Heart right ventricle (tissue), 16 donors: ENCODE results near the gene PARD6G. TPM values are rescaled to one million over a fixed set of nuclear protein-coding genes. Genes with fewer than 3 reads are reported as not detected.

Experiments used
- ATAC-seq, 8 donors: fragments of 200-7000 bp; cut with Tn5 transposase; one replicate each; pipeline ENCODE4 v1.9.1; 2020; ENCODE audit warnings: mild to moderate bottlenecking in 8 of 8, moderate library complexity in 8 of 8, moderate number of reproducible peaks in 1 of 8
- DNase-seq, 2 donors: peaks; one replicate each; pipeline ENCODE4 v3.0.0-alpha.2; 2020
- H3K27ac ChIP-seq, 10 donors: fragments of 200-600 bp; sonication (generic) in 2 of 10; one replicate each; pipeline versions ENCODE4 v1.5.0 to v1.8.0; 2020 to 2022; ENCODE audit warnings: mild to moderate bottlenecking in 3 of 10
- H3K27me3 ChIP-seq, 7 donors: fragments of 200-600 bp; one replicate each; pipeline ENCODE4 v1.8.0; 2021 to 2022; ENCODE audit warnings: mild to moderate bottlenecking in 2 of 7
- H3K36me3 ChIP-seq, 9 donors: fragments of 200-600 bp; sonication (generic) in 1 of 9; one replicate each; pipeline versions ENCODE4 v1.5.0 to v1.8.0; 2020 to 2022; ENCODE audit warnings: mild to moderate bottlenecking in 2 of 9
- H3K4me1 ChIP-seq, 9 donors: fragments of 200-600 bp; sonication (generic) in 1 of 9; one replicate each; pipeline versions ENCODE4 v1.5.0 to v1.8.0; 2020 to 2022; ENCODE audit warnings: mild to moderate bottlenecking in 4 of 9
- H3K4me3 ChIP-seq, 10 donors: fragments of 200-600 bp; sonication (generic) in 2 of 10; one replicate each; pipeline versions ENCODE4 v1.5.0 to v1.8.0; 2020 to 2022; ENCODE audit warnings: mild to moderate bottlenecking in 7 of 10, moderate library complexity in 2 of 10
- H3K9me3 ChIP-seq, 11 donors: fragments of 200-600 bp in 10 of 11; sonication (generic) in 2 of 11; one replicate each; pipeline versions ENCODE4 v1.5.0 to v1.8.0; 2013 to 2022; ENCODE audit warnings: mild to moderate bottlenecking in 2 of 11, control low read depth in 1 of 11, moderate library complexity in 1 of 11
- WGBS, 2 donors: extraction: QIAGEN DNeasy Blood & Tissue Kit; methylation state at CpG; one replicate each; pipeline ENCODE4 v1.1.7; 2013; ENCODE audit warnings: inconsistent platforms in 1 of 2; 5-methylcytosine and 5-hydroxymethylcytosine counted together
- intact Hi-C, 10 donors: fragments of 100-400 bp; cut with DNase I; formaldehyde crosslinking; loops; one replicate each; pipeline versions ENCODE4 v1.11.1 to v1.14.2; 2022
- polyA plus RNA-seq, 2 donors: library from polyadenylated mRNA; stranded (reverse); fragments of 200-250 nt; gene quantifications; one replicate each; pipeline ENCODE4 v1.2.3, GENCODE V29; 2013
- total RNA-seq, 10 donors: library from RNA; stranded (reverse); fragmentation: NEBNext Ultra II Directional in 3 of 10; extraction: Animal tissue kit (Norgen Biotek cat#: 25700) in 3 of 10; gene quantifications; one replicate each; pipeline versions ENCODE4 v1.2.1 to v1.2.4, GENCODE V29; 2021 to 2023
- TF ChIP-seq, protein P1 (sequence below), 9 donors: fragments of 200-600 bp; sonication (generic) in 2 of 9; IDR thresholded peaks; one replicate each; pipeline versions ENCODE4 v1.5.0 to v1.8.0; 2021 to 2022; ENCODE audit warnings: antibody characterized with exemption in 9 of 9, mild to moderate bottlenecking in 5 of 9, moderate library complexity in 1 of 9
- donor health status: Arrhythmogenic right ventricular cardiomyopathy.
- donor health status: ischemic (EF 13 %, LVEDD 7.1; RV severe dilation, severe dysfunction).
- donor health status: healthy with polysubstance abuse.
- donor health status: DM: no; HTN: yes; CAD: no.
- donor health status: DM: no; HTN: no; CAD: no.
- donor health status: ischemic (EF 25% LVEDD 6.9; RV normal size, moderate dysfunction).
- donor health status: ischemic (EF 25% LVEDD 5.7; RV mildly dilated, moderate dysfunction).
- donor health status: healthy.
- donor health status: DM: yes; HTN: yes; CAD: no.
- donor health status: Ischemic cardiomyopathy.
- donor health status: ischemic (EF 35%, LVEDD 5.7; RV mildly dilated, moderate dysfunction).
- donor health status: nonischemic (EF 11% LVEDD 7.7; RV severe dilation, severe dysfunction).
- donor health status: DM: yes; HTN: yes; CAD: no.
- donor health status: PGD.
- donor health status: ischemic (EF 29% LVEDD 5.4; RV normal size, mild dysfunction).
- donor health status: nonischemic (EF 23%, LVEDD 6.1; RV moderate dilation, normal function).

Gene PARD6G
- total and polyA plus RNA-seq, 12 donors = 0.77 to 3.8 (median 2.6) TPM

DNA sequence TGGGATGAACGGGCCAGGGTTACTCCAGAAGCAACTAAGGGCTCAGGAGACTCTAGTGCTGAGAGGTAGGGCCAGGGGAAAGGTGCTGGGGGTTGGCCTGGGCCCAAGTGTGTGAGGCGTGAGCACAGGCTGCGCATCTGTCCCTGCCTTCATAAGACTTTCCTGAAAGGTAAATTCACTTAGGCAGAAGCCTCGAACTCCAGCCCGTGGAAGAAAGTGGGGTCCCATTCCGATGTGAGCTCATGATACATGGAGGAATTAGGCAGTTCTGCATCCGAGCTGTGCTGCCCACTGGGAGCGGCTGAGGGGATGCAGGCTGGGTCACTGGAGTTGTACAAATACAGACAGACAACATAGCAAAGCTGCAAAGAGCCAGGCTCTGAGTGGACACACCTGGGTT lies 16.2 kb downstream of the PARD6G start:
- 93 to 96% methylated on average over 8 of the region's 8 CpGs for WGBS, 2 donors
- no peaks in the 10 kb centered on the region for H3K36me3 ChIP-seq
- TF ChIP-seq, protein P1, sequence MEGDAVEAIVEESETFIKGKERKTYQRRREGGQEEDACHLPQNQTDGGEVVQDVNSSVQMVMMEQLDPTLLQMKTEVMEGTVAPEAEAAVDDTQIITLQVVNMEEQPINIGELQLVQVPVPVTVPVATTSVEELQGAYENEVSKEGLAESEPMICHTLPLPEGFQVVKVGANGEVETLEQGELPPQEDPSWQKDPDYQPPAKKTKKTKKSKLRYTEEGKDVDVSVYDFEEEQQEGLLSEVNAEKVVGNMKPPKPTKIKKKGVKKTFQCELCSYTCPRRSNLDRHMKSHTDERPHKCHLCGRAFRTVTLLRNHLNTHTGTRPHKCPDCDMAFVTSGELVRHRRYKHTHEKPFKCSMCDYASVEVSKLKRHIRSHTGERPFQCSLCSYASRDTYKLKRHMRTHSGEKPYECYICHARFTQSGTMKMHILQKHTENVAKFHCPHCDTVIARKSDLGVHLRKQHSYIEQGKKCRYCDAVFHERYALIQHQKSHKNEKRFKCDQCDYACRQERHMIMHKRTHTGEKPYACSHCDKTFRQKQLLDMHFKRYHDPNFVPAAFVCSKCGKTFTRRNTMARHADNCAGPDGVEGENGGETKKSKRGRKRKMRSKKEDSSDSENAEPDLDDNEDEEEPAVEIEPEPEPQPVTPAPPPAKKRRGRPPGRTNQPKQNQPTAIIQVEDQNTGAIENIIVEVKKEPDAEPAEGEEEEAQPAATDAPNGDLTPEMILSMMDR (IDR thresholded peaks at IDR 0.05) = no peak
- H3K27me3 ChIP-seq = no peaks in the 10 kb centered on the region
- H3K9me3 ChIP-seq = no peaks in the 10 kb centered on the region
- intact Hi-C loops = no loop called here
- ATAC-seq = no peak
- H3K4me1 ChIP-seq = peaks cover 0 to 5% (median 0%) of the 10 kb centered on the region in 9 donors
- no peak overlapping the region for H3K27ac ChIP-seq
- H3K4me3 ChIP-seq = no peak overlapping the region
- no peak for DNase-seq

GRCh38 chr18:80229766-80230745 lies 17.3 kb downstream of the PARD6G start:
- 93 to 94% methylated on average over 22 of the region's 22 CpGs for WGBS, 2 donors
- Histone ChIP-seq H3K27ac (no peak overlapping the region), H3K9me3 (no peaks in the 10 kb centered on the region), H3K27me3 (no peaks in the 10 kb centered on the region), H3K4me3 (no peak overlapping the region), H3K36me3 (no peaks in the 10 kb centered on the region), H3K4me1 (peaks cover 0 to 5% (median 0%) of the 10 kb centered on the region in 9 donors)
- no peak for DNase-seq
- TF ChIP-seq, protein P1 (IDR thresholded peaks at IDR 0.05) = no peak
- no peak for ATAC-seq
- intact Hi-C loops = no loop called here

GRCh38 chr18:80229363-80229762 lies 18.0 kb downstream of the PARD6G start:
- no peak for ATAC-seq
- Histone ChIP-seq H3K4me3 (no peak overlapping the region), H3K9me3 (no peaks in the 10 kb centered on the region), H3K4me1 (peaks cover 0 to 5% (median 0%) of the 10 kb centered on the region in 9 donors), H3K27me3 (no peaks in the 10 kb centered on the region), H3K36me3 (no peaks in the 10 kb centered on the region), H3K27ac (no peak overlapping the region)
- TF ChIP-seq, protein P1 (IDR thresholded peaks at IDR 0.05) = no peak
- DNase-seq = no peak
- intact Hi-C loops = no loop called here
- 57 to 70% methylated on average over 3 of the region's 3 CpGs for WGBS, 2 donors

- DNase-seq (no peak), ATAC-seq (no peak)
- Histone ChIP-seq H3K27me3 (no peaks in the 10 kb centered on the region), H3K9me3 (no peaks in the 10 kb centered on the region), H3K27ac (no peak overlapping the region), H3K36me3 (no peaks in the 10 kb centered on the region), H3K4me1 (peaks cover 0 to 5% (median 0%) of the 10 kb centered on the region in 9 donors), H3K4me3 (no peak overlapping the region)
- intact Hi-C loops = no loop called here
- WGBS, 2 donors = 85 to 87% methylated on average over 15 to 18 of the region's 18 CpGs
- TF ChIP-seq, protein P1 (IDR thresholded peaks at IDR 0.05) = no peak
Measured at GRCh38 chr18:80228051-80228848, 19.1 kb downstream of the PARD6G start.
